ENCODE data around the gene RANBP9. TPM values are rescaled to one million over a fixed set of nuclear protein-coding genes. Genes with fewer than 3 reads are reported as not detected.

Gene RANBP9
- total and polyA plus RNA-seq, 2 experiments from 2014 or later, result 24.2 to 36.1 TPM

DNA sequence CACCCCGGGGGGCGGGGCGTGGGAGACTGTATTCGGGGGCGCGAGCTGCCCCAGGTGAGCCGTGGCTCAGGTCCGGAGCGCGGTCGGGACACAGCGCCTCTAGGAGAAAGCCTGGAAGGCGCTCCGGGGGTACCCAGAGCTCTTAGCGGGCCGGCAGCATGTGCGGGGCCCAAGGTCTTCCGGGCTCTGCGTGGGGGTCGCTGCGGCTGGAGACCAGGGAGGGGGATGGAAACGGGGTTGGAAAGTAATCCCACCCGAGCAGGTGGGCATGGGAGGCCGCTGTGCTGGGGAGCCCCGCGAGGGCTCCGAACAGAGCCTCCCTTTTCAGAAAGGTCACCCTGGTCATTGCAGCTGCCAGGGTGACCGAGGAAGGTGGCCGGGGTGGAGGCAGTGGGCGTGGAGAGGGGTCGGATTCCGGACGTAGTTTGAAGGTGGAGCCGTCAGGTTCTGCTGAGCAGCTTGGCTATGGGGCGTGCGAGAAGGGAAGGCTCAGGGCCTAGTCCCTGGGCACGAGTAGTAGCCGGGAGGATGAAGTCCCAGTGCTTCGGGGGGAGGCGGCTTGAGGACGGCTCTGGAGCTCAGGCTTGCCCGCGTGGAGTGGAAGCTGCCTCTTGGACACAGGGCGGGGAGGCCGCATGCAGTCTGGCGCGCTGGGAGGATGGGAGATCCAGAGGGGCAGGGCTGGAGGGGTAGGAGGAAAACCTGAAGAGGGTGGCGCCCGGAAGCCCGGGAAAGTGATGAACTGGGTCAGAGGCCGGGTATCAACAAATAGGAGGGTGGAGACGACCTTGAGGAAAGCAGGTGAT is 136.9 kb downstream of the RANBP9 start, which contains the start of gene SIRT5:
TSS of gene SIRT5 (plus strand) at position 31 of the 806 bp plus-strand sequence. CDS start 9,510 bp downstream, outside the sequence.
- WGBS (ENCODE audit: low lambda C conversion rate, missing lambda C conversion rate), result 2% methylated on average over 28 of the region's 52 CpGs
- TF ChIP-seq, protein P1, sequence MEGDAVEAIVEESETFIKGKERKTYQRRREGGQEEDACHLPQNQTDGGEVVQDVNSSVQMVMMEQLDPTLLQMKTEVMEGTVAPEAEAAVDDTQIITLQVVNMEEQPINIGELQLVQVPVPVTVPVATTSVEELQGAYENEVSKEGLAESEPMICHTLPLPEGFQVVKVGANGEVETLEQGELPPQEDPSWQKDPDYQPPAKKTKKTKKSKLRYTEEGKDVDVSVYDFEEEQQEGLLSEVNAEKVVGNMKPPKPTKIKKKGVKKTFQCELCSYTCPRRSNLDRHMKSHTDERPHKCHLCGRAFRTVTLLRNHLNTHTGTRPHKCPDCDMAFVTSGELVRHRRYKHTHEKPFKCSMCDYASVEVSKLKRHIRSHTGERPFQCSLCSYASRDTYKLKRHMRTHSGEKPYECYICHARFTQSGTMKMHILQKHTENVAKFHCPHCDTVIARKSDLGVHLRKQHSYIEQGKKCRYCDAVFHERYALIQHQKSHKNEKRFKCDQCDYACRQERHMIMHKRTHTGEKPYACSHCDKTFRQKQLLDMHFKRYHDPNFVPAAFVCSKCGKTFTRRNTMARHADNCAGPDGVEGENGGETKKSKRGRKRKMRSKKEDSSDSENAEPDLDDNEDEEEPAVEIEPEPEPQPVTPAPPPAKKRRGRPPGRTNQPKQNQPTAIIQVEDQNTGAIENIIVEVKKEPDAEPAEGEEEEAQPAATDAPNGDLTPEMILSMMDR (IDR thresholded peaks at IDR 0.05; ENCODE audit: poor library complexity), result no peak
- no peak for TF ChIP-seq EZH2phosphoT487 (IDR thresholded peaks at IDR 0.05; ENCODE audit: low read depth, severe bottlenecking, unreplicated experiment)
- TF ChIP-seq EZH2 (IDR thresholded peaks at IDR 0.05; ENCODE audit: borderline replicate concordance), result no peak
- Histone ChIP-seq H3K9me3 (ENCODE audit: low read depth) (no peaks in the 10 kb centered on the region), H3K79me2 (peaks cover 22% of the 10 kb centered on the region), H3K27ac (peak within 1 kb of the TSS; percentile 98), H3K4me1 (ENCODE audit: insufficient read depth) (peaks cover 10% of the 10 kb centered on the region), H3K36me3 (replicated peaks; ENCODE audit: insufficient read depth, low read depth) (no peaks in the 10 kb centered on the region), H3K27me3 (no peaks in the 10 kb centered on the region), H2AFZ (peak within 1 kb of the TSS; percentile 86), H3K4me2 (peak within 1 kb of the TSS; percentile 82), H3K4me3 (peak within 1 kb of the TSS; percentile 84), H4K20me1 (ENCODE audit: insufficient read depth, poor library complexity, severe bottlenecking) (no peaks in the 10 kb centered on the region), H3K9me2 (replicated peaks; ENCODE audit: insufficient read depth) (no peaks in the 10 kb centered on the region)
- peak; percentile 88 for DNase-seq (ENCODE audit: low spot score)

DNA sequence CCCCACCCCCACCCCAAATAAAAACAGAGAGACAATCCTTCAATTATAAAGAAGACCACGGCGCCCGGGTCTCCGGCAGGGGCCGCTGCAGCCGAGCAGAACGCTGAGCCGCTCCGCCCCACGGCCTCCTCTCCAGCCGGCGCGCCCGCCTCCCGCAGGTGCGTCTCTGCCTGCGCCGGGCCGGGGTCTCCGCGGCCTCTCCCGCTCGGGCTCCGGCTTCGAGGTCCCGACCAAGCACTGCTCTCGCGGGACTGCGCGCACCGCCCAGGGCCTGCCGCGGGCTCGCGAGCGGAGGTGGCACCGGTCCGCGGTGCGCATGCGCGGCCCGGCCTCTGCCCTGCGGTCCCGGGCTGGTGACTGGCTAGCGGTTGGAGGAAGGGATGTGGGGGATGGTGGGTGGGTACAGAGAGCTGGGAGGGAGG is 137.5 kb downstream of the RANBP9 start:
- Histone ChIP-seq H3K27ac (peak overlapping the region; percentile 98), H3K9me3 (ENCODE audit: low read depth) (no peaks in the 10 kb centered on the region), H4K20me1 (ENCODE audit: insufficient read depth, poor library complexity, severe bottlenecking) (no peaks in the 10 kb centered on the region), H3K79me2 (peaks cover 22% of the 10 kb centered on the region), H3K36me3 (replicated peaks; ENCODE audit: insufficient read depth, low read depth) (no peaks in the 10 kb centered on the region), H3K4me2 (peak overlapping the region; percentile 82), H3K4me1 (ENCODE audit: insufficient read depth) (peaks cover 10% of the 10 kb centered on the region), H2AFZ (peak overlapping the region; percentile 86), H3K4me3 (peak overlapping the region; percentile 84), H3K9me2 (replicated peaks; ENCODE audit: insufficient read depth) (no peaks in the 10 kb centered on the region), H3K27me3 (no peaks in the 10 kb centered on the region)
- peak; percentile 98 for DNase-seq (ENCODE audit: low spot score)
- WGBS (ENCODE audit: low lambda C conversion rate, missing lambda C conversion rate), result 3% methylated on average over 41 of the region's 46 CpGs
- TF ChIP-seq, protein P1 (IDR thresholded peaks at IDR 0.05; ENCODE audit: poor library complexity), result peak; percentile 66
- no peak for TF ChIP-seq EZH2 (IDR thresholded peaks at IDR 0.05; ENCODE audit: borderline replicate concordance)

DNA sequence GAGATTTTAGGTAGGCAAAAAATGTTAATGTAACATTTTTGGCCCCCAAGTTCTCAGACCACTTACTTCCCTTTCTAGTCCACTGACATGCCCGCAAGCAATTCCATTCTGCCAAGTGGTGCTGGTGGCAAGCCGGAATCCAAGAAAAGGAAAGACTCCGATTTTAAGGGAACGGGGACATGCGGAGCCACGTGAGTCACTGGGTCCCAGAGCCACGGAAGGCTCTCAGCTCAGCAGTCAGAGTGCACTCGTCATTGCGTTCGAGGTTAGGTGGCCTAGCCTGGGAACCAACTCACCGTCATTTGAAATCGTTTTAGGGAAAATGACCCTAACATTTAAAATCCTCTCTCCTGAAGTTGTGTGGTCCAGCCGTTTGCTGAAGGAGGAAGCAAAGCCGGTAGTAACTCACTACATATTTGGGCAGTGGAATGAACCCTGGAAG is 137.9 kb downstream of the RANBP9 start:
- Histone ChIP-seq H3K27me3 (no peaks in the 10 kb centered on the region), H3K4me2 (peak overlapping the region; percentile 82), H3K79me2 (peaks cover 20% of the 10 kb centered on the region), H3K36me3 (replicated peaks; ENCODE audit: insufficient read depth, low read depth) (no peaks in the 10 kb centered on the region), H3K9me3 (ENCODE audit: low read depth) (no peaks in the 10 kb centered on the region), H2AFZ (peak overlapping the region; percentile 86), H3K4me3 (peak overlapping the region; percentile 84), H4K20me1 (ENCODE audit: insufficient read depth, poor library complexity, severe bottlenecking) (no peaks in the 10 kb centered on the region), H3K9me2 (replicated peaks; ENCODE audit: insufficient read depth) (no peaks in the 10 kb centered on the region), H3K4me1 (ENCODE audit: insufficient read depth) (peaks cover 10% of the 10 kb centered on the region), H3K27ac (peak overlapping the region; percentile 98)
- TF ChIP-seq EZH2phosphoT487 (IDR thresholded peaks at IDR 0.05; ENCODE audit: low read depth, severe bottlenecking, unreplicated experiment), result no peak
- TF ChIP-seq, protein P1 (IDR thresholded peaks at IDR 0.05; ENCODE audit: poor library complexity), result no peak
- TF ChIP-seq EZH2 (IDR thresholded peaks at IDR 0.05; ENCODE audit: borderline replicate concordance), result no peak
- peak; percentile 46 for DNase-seq (ENCODE audit: low spot score)
- 16% methylated on average over 14 of the region's 14 CpGs for WGBS (ENCODE audit: low lambda C conversion rate, missing lambda C conversion rate)

All from hepatocyte (in vitro differentiated cells).